Retina (tissue), 1 donor: ENCODE results near the gene RYR2.
A peak's percentile ranks its signal among the peaks of the same experiment; 100 is the strongest.

Experiments used
- DNase-seq: peaks from one replicate; pipeline ENCODE4 v3.0.0-alpha.2; 2016

The RYR2 gene

DNA sequence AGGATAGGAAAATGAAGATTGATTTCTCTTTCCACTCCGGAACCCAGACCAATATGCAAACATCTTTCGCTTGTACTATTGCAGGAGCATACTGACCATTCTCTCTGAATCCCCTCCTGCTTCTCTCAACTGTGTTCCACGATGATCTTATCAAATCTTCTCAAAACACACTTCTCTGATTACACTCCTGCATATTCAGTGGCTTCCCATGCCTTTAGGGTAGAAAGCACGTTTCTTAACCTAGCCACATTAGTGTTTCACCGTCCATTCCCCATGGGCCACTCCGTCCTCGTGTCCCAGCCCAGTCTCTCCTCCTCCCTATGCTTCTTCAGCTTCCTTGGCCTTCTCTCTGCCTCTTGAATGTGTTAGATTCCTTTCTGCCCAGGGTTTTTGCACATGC, 650.3 kb downstream of the RYR2 start:
- no peak for DNase-seq

GRCh38 chr1:237695878-237696277, 653.9 kb downstream of the RYR2 start:
- no peak for DNase-seq

GRCh38 chr1:237700181-237700580, 658.2 kb downstream of the RYR2 start:
- DNase-seq: no peak

DNA sequence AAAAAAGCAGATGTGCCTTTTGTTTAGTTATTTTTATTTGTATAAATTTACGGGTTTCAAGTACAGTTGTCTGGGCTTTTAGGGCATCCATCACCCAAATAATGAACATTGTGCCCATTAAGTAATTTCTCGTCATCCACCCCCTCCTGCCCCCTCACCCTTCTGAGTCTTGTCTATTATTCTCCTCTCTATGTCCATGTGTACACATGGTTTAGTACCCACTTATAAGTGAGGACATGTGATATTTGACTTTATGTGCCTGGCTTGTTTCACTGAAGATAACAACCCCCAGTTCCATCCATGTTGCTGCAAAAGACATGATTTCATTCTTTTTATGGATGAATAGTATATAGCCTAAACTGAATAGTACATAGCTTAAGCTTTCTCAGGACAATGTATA, 659.5 kb downstream of the RYR2 start:
- DNase-seq: no peak

DNA sequence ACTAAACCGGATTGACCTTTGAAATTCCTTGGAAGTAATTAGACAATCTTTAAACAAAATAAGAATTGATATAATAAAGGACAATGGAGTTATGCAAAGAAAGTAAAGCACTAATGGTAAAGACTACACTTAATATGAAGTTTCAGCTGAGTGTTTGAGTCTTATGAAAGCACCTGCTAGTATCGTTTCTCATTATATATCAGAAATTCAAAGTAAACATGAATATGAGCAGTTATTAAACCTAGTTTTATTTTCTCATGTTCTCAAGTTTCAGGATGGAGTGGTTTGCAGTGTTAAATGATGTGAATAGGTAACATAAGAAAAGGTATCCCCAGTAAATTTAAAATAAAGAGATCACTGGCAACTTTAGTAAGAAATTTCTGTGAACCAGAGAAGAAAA, 660.2 kb downstream of the RYR2 start:
- DNase-seq: no peak

GRCh38 chr1:237705462-237705861, 663.5 kb downstream of the RYR2 start:
- no peak for DNase-seq

DNA sequence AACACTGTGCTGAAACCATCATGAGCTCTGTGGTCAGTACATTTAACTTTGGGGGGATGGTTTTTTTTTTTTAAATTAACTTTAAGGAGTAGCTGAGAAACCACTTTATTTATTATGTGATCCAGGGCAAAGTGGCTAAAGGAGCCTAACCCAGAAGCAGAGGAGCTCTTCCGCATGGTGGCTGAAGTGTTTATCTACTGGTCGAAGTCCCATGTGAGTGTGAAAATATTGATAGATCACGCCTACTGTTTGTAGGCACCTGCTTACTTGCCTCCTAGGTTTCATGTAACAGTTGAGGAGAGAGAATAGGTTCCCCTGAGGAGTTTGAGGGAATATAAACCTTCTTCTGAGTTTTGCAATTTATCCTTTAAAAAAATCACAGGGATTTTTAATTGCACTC, 667.4 kb downstream of the RYR2 start:
- DNase-seq: no peak

GRCh38 chr1:237711281-237711680, 669.3 kb downstream of the RYR2 start:
- DNase-seq: no peak

DNA sequence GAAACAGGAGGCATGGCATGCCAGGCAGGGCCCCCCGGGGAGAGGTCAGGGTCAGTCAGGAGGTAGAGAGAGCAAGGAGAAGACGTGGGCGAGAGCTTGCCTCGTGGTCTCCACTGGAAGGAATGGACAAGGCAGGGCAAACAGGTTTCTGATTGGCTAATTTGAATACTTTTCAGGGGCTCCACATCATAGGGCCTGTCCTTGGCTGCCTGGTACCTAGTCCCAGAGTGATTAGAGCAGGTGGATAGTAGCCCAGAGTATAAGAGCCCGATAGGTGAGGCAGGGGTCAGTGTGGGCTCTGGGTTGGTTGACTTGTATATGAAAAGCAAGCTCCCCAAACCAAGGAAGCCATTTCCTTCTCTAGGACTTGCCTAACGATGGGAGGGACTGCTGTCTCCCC, 670.1 kb downstream of the RYR2 start:
- DNase-seq: no peak

- DNase-seq: no peak
Observed at GRCh38 chr1:237712586-237713157, 670.7 kb downstream of the RYR2 start.

- DNase-seq: no peak
Observed at GRCh38 chr1:237713916-237714315, 671.9 kb downstream of the RYR2 start.

DNA sequence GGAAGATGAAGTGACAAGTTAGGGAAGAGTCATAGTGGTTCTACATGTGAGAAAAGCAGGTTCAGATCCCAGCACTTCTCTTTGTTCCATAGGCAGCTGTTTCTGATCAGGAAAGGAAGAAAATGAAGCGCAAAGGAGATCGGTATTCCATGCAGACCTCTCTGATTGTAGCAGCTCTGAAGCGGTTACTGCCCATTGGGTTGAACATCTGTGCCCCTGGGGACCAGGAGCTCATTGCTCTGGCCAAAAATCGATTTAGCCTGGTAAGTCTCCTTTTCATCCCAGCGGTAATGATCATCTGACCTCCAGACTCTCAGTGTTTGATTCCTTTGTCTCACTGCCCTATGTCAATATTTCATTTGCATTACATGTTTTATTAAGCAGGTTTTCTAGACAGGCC, 675.1 kb downstream of the RYR2 start:
- peak; percentile 9 for DNase-seq

GRCh38 chr1:237730826-237731350, 688.9 kb downstream of the RYR2 start:
- no peak for DNase-seq

GRCh38 chr1:237732657-237733056, 690.7 kb downstream of the RYR2 start:
- DNase-seq: no peak

GRCh38 chr1:237736372-237737029, 694.5 kb downstream of the RYR2 start:
- DNase-seq: no peak

DNA sequence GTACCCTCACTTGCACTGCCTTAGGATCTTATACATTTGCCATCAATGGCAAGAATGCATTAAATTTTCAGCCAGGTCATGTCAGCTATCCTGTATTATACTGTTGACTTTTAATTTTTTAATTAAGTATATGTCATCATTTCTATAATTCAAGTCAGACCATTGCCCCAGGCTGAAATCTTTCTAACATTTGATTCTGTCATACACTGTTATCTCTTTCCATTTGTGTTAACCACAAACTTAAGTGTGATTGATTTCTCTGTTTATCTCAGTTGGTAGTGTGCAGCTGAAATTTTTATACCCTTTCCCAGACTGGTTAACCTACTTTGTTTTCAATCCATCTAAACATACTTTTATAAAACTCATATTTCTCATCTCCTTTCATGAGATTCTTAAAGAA, 695.5 kb downstream of the RYR2 start:
- no peak for DNase-seq

DNA sequence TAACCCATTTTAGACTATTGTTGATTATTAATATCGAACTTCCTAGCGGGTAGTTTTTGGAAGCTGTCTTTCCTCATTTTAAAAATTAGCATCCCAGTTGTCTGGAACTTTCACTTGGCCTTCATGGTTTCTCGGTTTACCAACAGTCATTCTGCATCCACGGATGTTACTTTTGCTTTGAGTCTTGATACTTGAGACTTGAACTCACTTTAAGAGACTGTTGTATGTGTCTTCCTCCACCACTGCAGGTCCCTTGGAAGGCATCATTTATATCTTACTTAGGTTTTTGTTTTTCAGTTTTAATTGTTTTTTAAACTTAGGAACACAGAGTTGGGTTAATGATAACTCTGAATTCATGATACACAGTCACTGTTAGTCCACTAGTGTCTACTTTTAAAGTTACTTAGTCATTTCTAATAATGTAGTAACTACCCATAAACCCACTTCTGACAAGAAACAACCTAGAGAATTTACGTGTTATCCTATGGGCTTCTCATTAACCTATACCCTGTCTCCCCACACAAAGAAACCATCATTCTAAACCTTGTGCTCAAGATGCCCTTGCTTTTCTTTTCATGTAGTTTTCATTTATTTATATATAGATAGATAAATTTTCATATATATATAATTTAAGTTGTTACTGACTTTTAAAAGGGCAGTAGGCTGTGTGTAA, 696.1 kb downstream of the RYR2 start:
- no peak for DNase-seq

GRCh38 chr1:237740846-237741245, 698.9 kb downstream of the RYR2 start:
- no peak for DNase-seq

DNA sequence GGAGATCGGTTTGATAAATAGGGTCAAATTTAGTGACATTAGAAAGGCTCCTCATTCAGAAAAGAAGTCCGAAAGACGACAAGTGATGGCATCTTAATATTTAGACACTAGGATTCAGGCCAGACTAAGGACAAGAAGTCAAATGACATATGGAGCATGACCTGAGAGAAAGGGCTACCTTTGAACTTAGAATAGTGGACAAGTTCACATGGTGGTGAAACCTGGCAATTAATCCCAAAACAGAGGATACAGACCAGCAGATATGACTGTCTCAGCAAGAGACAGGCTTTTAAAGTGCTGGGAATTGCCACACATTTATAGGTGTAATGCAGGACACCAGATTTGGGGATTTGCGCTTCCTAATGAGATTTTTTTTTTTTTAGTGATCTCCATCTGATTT, 703.6 kb downstream of the RYR2 start:
- no peak for DNase-seq

GRCh38 chr1:237748171-237748960, 706.4 kb downstream of the RYR2 start:
- DNase-seq: peak; percentile 15

DNA sequence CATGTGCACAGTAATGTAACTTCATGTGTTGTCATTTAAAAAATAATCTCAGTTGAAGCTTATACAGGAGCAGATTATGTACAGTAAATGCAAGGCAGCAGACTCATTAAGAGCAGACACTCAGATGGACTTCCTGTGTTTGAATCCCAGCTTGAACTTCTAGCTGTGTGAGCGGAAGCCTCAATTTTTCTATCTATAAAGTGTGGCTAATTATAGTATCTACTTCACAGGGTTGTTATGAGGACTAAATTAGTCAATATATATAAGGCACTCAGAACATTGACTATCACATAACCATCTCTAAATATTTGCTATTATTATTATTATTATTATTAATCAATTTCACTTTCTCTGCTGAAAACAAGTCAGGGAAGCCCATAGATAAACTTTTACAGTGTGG, 707.1 kb downstream of the RYR2 start:
- no peak for DNase-seq

DNA sequence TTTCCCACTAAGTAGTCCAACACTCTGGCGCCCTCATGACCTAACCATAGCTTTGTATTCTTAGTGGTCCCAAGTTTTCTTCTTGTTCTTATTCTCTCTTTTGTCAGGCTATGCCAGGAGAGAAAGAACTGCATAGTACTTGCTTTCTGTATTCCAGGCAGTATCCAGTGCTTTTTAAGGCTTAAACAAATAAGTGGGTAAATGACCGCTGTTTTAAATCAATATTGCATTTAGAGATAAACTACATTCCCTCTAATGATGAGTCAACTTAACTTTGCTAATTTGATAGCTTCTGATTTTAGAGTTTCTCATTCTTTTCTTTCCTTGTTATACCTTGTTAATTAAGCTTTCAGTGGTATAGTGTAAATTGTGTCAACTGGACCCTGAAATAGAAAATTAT, 709.1 kb downstream of the RYR2 start:
- DNase-seq: no peak

DNA sequence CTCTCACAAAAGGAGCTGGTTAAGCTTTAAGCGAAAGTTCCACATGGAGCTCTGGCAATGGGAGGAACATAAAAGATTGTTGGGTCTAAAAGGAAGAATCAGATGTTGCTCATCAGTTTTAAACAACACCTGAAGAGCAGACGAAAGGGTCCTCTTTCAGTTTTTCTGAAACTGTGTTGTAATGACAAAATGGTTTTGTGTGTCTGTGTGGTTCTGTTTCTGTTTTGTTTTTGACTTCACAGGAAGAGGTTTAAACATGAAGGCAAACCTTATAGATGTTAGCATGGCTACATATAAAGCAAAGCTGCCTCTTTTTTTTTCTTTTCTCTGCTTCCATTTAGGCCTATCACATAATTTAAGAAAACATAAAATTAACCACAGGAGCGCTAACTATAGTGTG, 712.6 kb downstream of the RYR2 start:
- no peak for DNase-seq
